Thyroid gland (tissue), 4 donors: ENCODE data around the gene CHML. TPM values are rescaled to one million over a fixed set of nuclear protein-coding genes. Genes with fewer than 3 reads are reported as not detected.
"Not testable (repeated sequence)": the region's sequence is repeated elsewhere in the genome, so short reads cannot be mapped to it uniquely, and the experiment has no call there.

Experiments
- DNase-seq, 2 donors: peaks; one replicate each; pipeline ENCODE4 v3.0.0-alpha.2; 2019
- H3K27ac ChIP-seq, 3 donors: fragments of 200-600 bp; sonication (generic); 1 replicate in 2 of 3; 2 replicates in 1 of 3; pipeline ENCODE4 v1.5.1; 2016 to 2019; ENCODE audit warnings: mild to moderate bottlenecking in 1 of 3, moderate library complexity in 1 of 3
- H3K27me3 ChIP-seq: fragments of 200-600 bp; sonication (generic); one replicate; pipeline ENCODE4 v1.5.1; 2019
- H3K36me3 ChIP-seq, 2 donors: fragments of 200-600 bp; sonication (generic); one replicate each; pipeline ENCODE4 v1.5.1; 2016 to 2019
- H3K4me1 ChIP-seq, 2 donors: fragments of 200-600 bp; sonication (generic); one replicate each; pipeline ENCODE4 v1.5.1; 2017 to 2019
- H3K4me3 ChIP-seq, 3 donors: fragments of 200-600 bp; sonication (generic); replicated peaks in 1 of 3; 1 replicate in 2 of 3; 2 replicates in 1 of 3; pipeline ENCODE4 v1.5.1; 2016; ENCODE audit warnings: mild to moderate bottlenecking in 1 of 3
- H3K9me3 ChIP-seq: fragments of 200-600 bp; sonication (generic); one replicate; pipeline ENCODE4 v1.5.1; 2017
- POLR2A ChIP-seq, 2 donors: fragments of 450-650 bp; IDR thresholded peaks; one replicate each; pipeline ENCODE4 v1.6.1; 2017; ENCODE audit warnings: antibody characterized with exemption in 2 of 2, mild to moderate bottlenecking in 2 of 2, moderate library complexity in 1 of 2
- WGBS, 2 donors: methylation state at CpG; one replicate each; pipeline ENCODE4 v1.1.5; 2017; 5-methylcytosine and 5-hydroxymethylcytosine counted together
- intact Hi-C: fragments of 100-400 bp; cut with DNase I; formaldehyde crosslinking; loops from one replicate; pipeline ENCODE4 v1.15.1; 2023
- total RNA-seq, 4 donors: library from RNA; depleted of rRNA; stranded (reverse); fragments of >200 nt; gene quantifications; one replicate each; pipeline ENCODE4 v1.2.3, GENCODE V29; 2016
- TF ChIP-seq, protein P1 (sequence below), 6 experiments: fragments of 200-600 bp in 3 of 6; fragments of 450-650 bp in 3 of 6; sonication (generic) in 3 of 6; IDR thresholded peaks; one replicate each; pipeline ENCODE4 v1.5.1; 2016 to 2019; ENCODE audit warnings: antibody characterized with exemption in 6 of 6, mild to moderate bottlenecking in 2 of 6, inconsistent platforms in 1 of 6, moderate library complexity in 1 of 6

CHML gene
- total RNA-seq, 4 donors from 2014 or later: 7.9 to 13.9 (median 11.3) TPM

DNA sequence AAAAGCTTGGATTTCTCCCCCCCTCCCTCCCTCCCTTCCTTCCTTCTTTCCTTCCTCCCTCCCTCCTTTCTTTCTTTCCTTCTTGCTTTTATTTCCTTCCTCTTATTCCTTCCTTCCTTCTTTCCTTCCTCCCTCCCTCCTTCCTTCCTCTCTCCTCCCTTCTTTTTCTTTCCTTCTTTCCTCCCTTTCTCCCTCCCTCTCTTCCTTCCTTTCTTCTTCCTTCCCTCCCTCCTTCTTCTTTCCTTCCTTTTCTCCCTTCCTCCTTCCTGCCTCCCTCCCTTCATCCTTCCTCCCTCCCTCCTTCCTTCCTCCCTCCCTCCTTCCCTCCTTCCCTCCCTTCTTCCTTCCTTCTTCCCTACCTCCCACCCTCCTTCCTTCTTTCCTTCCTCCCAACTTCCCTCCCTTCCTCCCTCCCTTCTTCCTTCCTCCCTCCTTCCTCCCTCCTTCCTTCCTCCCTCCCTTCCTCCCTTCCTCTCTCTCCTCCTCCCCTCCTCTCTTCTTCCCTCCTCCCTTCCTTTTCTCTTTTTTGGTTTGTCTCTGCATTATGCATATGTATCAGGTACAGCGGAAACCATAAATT lies 34.7 kb upstream of the CHML start:
- DNase-seq: no peak
- no peak overlapping the region for H3K27ac ChIP-seq
- H3K9me3 ChIP-seq: no peaks in the 10 kb centered on the region
- H3K36me3 ChIP-seq: no peaks in the 10 kb centered on the region
- H3K27me3 ChIP-seq: no peaks in the 10 kb centered on the region
- H3K4me1 ChIP-seq: no peaks in the 10 kb centered on the region
- H3K4me3 ChIP-seq: no peak overlapping the region
- WGBS, 2 donors: 92 to 100% methylated on average over 1 of the region's 1 CpG
- intact Hi-C loops: no loop called here
- TF ChIP-seq, protein P1, sequence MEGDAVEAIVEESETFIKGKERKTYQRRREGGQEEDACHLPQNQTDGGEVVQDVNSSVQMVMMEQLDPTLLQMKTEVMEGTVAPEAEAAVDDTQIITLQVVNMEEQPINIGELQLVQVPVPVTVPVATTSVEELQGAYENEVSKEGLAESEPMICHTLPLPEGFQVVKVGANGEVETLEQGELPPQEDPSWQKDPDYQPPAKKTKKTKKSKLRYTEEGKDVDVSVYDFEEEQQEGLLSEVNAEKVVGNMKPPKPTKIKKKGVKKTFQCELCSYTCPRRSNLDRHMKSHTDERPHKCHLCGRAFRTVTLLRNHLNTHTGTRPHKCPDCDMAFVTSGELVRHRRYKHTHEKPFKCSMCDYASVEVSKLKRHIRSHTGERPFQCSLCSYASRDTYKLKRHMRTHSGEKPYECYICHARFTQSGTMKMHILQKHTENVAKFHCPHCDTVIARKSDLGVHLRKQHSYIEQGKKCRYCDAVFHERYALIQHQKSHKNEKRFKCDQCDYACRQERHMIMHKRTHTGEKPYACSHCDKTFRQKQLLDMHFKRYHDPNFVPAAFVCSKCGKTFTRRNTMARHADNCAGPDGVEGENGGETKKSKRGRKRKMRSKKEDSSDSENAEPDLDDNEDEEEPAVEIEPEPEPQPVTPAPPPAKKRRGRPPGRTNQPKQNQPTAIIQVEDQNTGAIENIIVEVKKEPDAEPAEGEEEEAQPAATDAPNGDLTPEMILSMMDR (IDR thresholded peaks at IDR 0.05): no peak
- TF ChIP-seq POLR2A (IDR thresholded peaks at IDR 0.05): no peak

DNA sequence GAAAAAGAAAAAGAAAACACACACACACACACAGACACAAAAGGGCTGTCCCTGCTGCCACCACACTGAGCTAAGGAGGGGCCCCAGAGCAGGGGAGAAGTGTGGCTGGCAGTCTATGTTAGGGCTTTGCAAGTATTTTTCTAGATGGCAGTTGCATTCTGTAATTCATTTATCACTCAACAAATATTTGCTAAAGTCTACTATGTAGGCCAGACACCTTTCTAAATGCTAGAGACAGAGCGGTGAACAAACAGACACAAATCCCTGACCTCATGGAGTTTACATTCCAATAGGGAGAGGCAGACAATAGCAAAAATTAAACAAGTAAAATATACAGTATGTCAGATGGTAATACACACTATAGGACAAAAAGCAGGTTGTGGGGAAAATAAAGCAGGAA lies 32.1 kb upstream of the CHML start:
- intact Hi-C loops: no loop called here
- no peaks in the 10 kb centered on the region for H3K27me3 ChIP-seq
- H3K4me3 ChIP-seq: no peak overlapping the region
- DNase-seq: no peak
- whole genome bisulfite sequencing, 2 donors: 91 to 94% methylated on average over 1 of the region's 1 CpG
- H3K27ac ChIP-seq: no peak overlapping the region
- H3K9me3 ChIP-seq: no peaks in the 10 kb centered on the region
- H3K4me1 ChIP-seq: no peaks in the 10 kb centered on the region
- H3K36me3 ChIP-seq: no peaks in the 10 kb centered on the region
- no peak for TF ChIP-seq POLR2A (IDR thresholded peaks at IDR 0.05)
- TF ChIP-seq, protein P1 (IDR thresholded peaks at IDR 0.05): no peak

DNA sequence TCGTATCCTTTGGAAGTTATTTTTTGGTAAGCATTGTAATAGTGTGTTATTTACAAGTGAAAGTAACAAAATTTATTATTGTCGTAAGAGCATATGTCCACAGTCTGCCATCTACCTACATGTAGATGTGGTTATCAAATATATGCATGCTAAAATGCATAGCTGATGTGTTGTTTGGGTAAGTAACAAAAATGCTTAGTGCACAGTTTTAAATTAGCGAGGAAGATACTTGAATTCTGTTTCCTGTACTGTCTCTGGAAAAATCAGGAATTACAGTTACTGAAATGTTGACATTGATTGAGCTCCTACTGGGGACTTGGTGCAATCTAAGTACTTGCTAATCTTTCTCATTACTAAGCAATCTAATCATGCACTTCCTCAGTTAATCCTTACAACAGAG lies 26.2 kb upstream of the CHML start:
- H3K4me3 ChIP-seq: no peak overlapping the region
- WGBS, 2 donors: 91 to 92% methylated on average over 3 of the region's 3 CpGs
- H3K27ac ChIP-seq: no peak overlapping the region
- TF ChIP-seq, protein P1 (IDR thresholded peaks at IDR 0.05): no peak
- no peak for TF ChIP-seq POLR2A (IDR thresholded peaks at IDR 0.05)
- H3K9me3 ChIP-seq: no peaks in the 10 kb centered on the region
- H3K27me3 ChIP-seq: no peaks in the 10 kb centered on the region
- no peaks in the 10 kb centered on the region for H3K36me3 ChIP-seq
- no peaks in the 10 kb centered on the region for H3K4me1 ChIP-seq
- intact Hi-C loops: no loop called here
- no peak for DNase-seq

DNA sequence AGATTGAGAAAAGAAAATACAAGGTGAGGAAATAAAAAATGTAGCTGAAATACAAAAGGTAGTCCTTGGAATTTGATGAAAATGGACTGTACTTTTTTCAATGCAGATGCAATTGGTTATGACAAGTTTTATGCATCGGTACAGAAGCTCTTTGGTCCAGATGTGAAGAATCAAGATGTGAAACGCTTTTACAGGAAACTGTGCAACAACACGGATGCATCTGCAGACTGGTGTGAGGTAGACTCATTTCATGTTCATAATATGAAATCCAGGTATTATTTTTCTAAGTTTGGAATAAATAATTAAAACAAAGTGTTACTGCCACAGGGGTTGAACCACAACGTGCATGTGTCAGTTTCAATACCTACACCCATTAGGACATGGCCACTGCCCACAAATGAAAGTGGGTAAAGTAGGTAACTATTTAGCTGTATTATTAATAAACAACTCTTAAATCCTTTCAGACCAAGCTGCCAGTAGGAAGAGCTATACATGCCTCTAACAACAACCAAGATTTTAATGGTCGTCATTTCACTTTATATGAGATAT lies 20.3 kb upstream of the CHML start:
- WGBS, 2 donors: 89 to 92% methylated on average over 5 of the region's 5 CpGs
- TF ChIP-seq, protein P1 (IDR thresholded peaks at IDR 0.05): no peak
- TF ChIP-seq POLR2A (IDR thresholded peaks at IDR 0.05): no peak
- intact Hi-C loops: no loop called here
- no peak overlapping the region for H3K4me3 ChIP-seq
- H3K36me3 ChIP-seq: no peaks in the 10 kb centered on the region
- H3K9me3 ChIP-seq: no peaks in the 10 kb centered on the region
- H3K27me3 ChIP-seq: no peaks in the 10 kb centered on the region
- no peak for DNase-seq
- H3K27ac ChIP-seq: no peak overlapping the region
- no peaks in the 10 kb centered on the region for H3K4me1 ChIP-seq

DNA sequence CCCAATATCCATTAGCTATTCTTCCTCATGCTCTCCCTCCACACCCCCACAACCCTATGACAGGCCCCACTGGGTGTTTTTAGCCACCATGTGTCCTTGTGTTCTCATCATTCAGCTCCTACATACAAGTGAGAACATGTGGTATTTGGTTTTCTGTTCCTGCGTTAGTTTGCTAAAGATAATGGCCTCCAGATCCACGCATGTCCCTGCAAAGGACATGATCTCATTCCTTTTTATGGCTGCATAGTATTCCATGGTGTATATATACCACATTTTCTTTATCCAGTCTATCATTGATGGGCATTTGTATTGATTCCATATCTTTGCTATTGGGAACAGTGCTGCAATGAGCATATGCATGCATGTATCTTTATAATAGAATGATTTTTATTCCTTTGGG lies 18.8 kb upstream of the CHML start:
- H3K9me3 ChIP-seq, intact Hi-C loops: not testable (repeated sequence)

More for the DNA sequence above, 18.8 kb upstream of the CHML start:
- WGBS, 2 donors: 94 to 95% methylated on average over 2 of the region's 2 CpGs
- not testable (repeated sequence) for DNase-seq, H3K4me1 ChIP-seq, H3K27me3 ChIP-seq, H3K36me3 ChIP-seq, H3K27ac ChIP-seq, H3K4me3 ChIP-seq
